HL-60 (cell line): ENCODE results near the gene OR2H1.

ENCODE experiments used
- DNase-seq, 2 experiments: peaks; one replicate each; pipeline ENCODE4 v3.0.0-alpha.2; 2010 to 2020; ENCODE audit warnings: low read depth in 1 of 2, low spot score in 1 of 2
- H3K27ac ChIP-seq: fragments of 250-450 bp; sonication (Bioruptor Pico); replicated peaks from 2 replicates; pipeline ENCODE4 v1.5.1; 2020; ENCODE audit warnings: mild to moderate bottlenecking, moderate library complexity
- H3K27me3 ChIP-seq: fragments of 250-450 bp; sonication (Bioruptor Pico); 2 replicates; pipeline ENCODE4 v1.5.1; 2021; ENCODE audit warnings: mild to moderate bottlenecking, moderate library complexity; ENCODE audit not compliant: insufficient read depth, poor library complexity, severe bottlenecking
- H3K4me3 ChIP-seq: replicated peaks from 2 replicates; pipeline ENCODE4 v1.5.1; 2011; ENCODE audit warnings: mild to moderate bottlenecking, control low read depth, low read length; ENCODE audit not compliant: insufficient read depth
- GABPA ChIP-seq: IDR thresholded peaks from 2 replicates; pipeline ENCODE4 v1.6.1; 2012; ENCODE audit warnings: low read depth
- POLR2AphosphoS5 ChIP-seq: IDR thresholded peaks from 2 replicates; pipeline ENCODE4 v1.6.1; 2012; ENCODE audit warnings: low read depth
- SPI1 ChIP-seq: IDR thresholded peaks from 2 replicates; pipeline ENCODE4 v1.6.1; 2012; ENCODE audit warnings: low read depth, mild to moderate bottlenecking, borderline replicate concordance
- TF ChIP-seq, protein P1 (sequence below): IDR thresholded peaks from 2 replicates; pipeline ENCODE4 v1.6.1; 2012; ENCODE audit warnings: low read depth; ENCODE audit not compliant: insufficient replicate concordance
- TF ChIP-seq, protein P2 (sequence below): IDR thresholded peaks from one replicate; pipeline ENCODE4 v1.5.1; 2011; ENCODE audit warnings: low read length, control low read depth, inconsistent platforms; ENCODE audit not compliant: insufficient read depth

OR2H1 gene

DNA sequence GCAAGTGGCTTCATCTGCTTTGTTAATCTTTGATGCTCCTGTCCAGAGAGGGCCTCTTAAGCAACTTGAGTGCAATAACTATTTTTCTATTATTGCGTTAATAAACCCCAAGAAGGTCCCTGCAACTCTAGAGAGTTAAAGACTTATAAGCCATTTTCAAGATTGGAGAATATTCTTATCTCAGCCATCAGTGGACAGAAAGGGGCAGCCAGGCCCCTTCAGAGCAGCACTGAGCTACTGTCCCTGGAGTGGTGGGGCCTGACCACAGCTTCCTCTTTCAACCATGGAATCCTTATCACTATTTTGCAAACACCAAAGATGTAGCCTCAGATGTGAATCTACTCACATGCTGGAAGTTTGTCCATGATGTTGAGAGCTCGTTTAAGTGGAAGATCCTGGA lies 33.6 kb downstream of the OR2H1 start:
- DNase-seq = peak; percentile 5 to 60
- Histone ChIP-seq H3K27me3 (no peaks in the 10 kb centered on the region), H3K27ac (no peak overlapping the region), H3K4me3 (no peak overlapping the region)
- TF ChIP-seq POLR2AphosphoS5 (peak; percentile 52; the same call in 1 of the 2 replicates), SPI1 (peak; percentile 35; the same call in 1 of the 2 replicates), GABPA (no peak)
- TF ChIP-seq, protein P1, sequence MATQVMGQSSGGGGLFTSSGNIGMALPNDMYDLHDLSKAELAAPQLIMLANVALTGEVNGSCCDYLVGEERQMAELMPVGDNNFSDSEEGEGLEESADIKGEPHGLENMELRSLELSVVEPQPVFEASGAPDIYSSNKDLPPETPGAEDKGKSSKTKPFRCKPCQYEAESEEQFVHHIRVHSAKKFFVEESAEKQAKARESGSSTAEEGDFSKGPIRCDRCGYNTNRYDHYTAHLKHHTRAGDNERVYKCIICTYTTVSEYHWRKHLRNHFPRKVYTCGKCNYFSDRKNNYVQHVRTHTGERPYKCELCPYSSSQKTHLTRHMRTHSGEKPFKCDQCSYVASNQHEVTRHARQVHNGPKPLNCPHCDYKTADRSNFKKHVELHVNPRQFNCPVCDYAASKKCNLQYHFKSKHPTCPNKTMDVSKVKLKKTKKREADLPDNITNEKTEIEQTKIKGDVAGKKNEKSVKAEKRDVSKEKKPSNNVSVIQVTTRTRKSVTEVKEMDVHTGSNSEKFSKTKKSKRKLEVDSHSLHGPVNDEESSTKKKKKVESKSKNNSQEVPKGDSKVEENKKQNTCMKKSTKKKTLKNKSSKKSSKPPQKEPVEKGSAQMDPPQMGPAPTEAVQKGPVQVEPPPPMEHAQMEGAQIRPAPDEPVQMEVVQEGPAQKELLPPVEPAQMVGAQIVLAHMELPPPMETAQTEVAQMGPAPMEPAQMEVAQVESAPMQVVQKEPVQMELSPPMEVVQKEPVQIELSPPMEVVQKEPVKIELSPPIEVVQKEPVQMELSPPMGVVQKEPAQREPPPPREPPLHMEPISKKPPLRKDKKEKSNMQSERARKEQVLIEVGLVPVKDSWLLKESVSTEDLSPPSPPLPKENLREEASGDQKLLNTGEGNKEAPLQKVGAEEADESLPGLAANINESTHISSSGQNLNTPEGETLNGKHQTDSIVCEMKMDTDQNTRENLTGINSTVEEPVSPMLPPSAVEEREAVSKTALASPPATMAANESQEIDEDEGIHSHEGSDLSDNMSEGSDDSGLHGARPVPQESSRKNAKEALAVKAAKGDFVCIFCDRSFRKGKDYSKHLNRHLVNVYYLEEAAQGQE = no peak

DNA sequence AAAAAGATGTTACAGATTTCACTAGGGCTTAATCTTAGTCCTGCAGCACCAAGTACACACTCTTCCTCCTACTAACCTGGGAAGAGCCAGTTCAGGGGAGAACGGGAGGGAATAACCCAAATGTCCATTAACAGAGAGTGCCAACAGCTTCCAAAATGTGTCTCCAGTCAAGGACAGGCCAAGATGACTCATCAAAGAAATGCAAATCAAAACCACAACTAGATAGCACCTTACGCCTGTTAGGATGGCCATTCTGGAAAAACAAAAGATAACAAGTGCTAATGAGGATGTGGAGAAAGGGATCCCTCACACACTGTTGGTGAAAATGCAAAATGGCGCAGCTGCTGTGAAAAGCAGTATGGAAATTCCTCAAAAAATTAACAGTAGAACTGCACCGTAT lies 34.6 kb downstream of the OR2H1 start:
- TF ChIP-seq GABPA (no peak), POLR2AphosphoS5 (no peak), SPI1 (no peak)
- TF ChIP-seq, protein P2, sequence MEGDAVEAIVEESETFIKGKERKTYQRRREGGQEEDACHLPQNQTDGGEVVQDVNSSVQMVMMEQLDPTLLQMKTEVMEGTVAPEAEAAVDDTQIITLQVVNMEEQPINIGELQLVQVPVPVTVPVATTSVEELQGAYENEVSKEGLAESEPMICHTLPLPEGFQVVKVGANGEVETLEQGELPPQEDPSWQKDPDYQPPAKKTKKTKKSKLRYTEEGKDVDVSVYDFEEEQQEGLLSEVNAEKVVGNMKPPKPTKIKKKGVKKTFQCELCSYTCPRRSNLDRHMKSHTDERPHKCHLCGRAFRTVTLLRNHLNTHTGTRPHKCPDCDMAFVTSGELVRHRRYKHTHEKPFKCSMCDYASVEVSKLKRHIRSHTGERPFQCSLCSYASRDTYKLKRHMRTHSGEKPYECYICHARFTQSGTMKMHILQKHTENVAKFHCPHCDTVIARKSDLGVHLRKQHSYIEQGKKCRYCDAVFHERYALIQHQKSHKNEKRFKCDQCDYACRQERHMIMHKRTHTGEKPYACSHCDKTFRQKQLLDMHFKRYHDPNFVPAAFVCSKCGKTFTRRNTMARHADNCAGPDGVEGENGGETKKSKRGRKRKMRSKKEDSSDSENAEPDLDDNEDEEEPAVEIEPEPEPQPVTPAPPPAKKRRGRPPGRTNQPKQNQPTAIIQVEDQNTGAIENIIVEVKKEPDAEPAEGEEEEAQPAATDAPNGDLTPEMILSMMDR = no peak
- TF ChIP-seq, protein P1 = no peak
- no peak for DNase-seq
- Histone ChIP-seq H3K27me3 (no peaks in the 10 kb centered on the region), H3K4me3 (no peak overlapping the region), H3K27ac (no peak overlapping the region)

DNA sequence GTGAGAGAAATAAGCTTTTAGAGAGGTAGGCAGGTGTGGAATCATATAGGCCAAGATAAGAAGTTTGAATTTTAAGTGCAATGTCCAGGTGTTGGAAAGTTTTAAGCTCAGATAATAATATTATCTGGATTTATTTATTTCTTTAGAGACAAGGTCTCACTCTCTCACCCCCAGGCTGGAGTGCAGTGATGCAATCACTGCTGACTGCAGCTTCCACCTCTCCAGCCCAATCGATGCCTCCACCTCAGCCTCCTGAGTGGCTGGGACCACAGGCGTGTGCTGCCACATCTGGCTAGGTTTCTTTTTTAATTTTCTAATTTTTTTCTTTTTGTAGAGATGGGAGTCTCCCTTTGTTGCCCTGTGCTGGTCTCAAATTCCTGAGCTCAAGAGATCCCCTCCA lies 36.3 kb downstream of the OR2H1 start:
- Histone ChIP-seq H3K27me3 (no peaks in the 10 kb centered on the region), H3K4me3 (no peak overlapping the region)
- DNase-seq = no peak

More for the DNA sequence above, 36.3 kb downstream of the OR2H1 start:
- H3K27ac ChIP-seq = no peak overlapping the region
- TF ChIP-seq, protein P1 = no peak
- TF ChIP-seq GABPA (no peak), SPI1 (no peak), POLR2AphosphoS5 (no peak)
- TF ChIP-seq, protein P2 = no peak
